AG04449 (cell line): Measurements from ENCODE around the gene SLC15A2.

Source experiments
- CTCF ChIA-PET: fragments of 350-600 bp; formaldehyde crosslinking; extraction: SDS; loops from one replicate; lab custom pipeline; 2021; ENCODE audit warnings: antibody characterized with exemption; lab: Yijun Ruan, JAX
- POLR2A ChIA-PET: fragments of 400-600, 350-600 bp; formaldehyde crosslinking; extraction: SDS; loops from one replicate; lab custom pipeline; 2020; ENCODE audit warnings: antibody characterized with exemption, inconsistent platforms; lab: Yijun Ruan, JAX
- DNase-seq: peaks from one replicate; pipeline ENCODE4 v3.0.0-alpha.2; 2010; ENCODE audit warnings: low read depth, low spot score
- H3K4me3 ChIP-seq: 2 replicates; pipeline ENCODE4 v1.5.1; 2011; ENCODE audit warnings: low read depth, mild to moderate bottlenecking, control low read depth, low read length
- CTCF ChIP-seq: IDR thresholded peaks from one replicate; pipeline ENCODE4 v1.5.1; 2011; ENCODE audit warnings: mild to moderate bottlenecking, moderate library complexity, low read length, control low read depth, inconsistent platforms; ENCODE audit not compliant: insufficient read depth; ENCODE audit errors: missing control alignments

Gene SLC15A2

GRCh38 chr3:121981473-121981872 lies 87.3 kb downstream of the SLC15A2 start:
- no peak for TF ChIP-seq CTCF
- ChIA-PET POLR2A (no interaction called here), CTCF (no interaction called here)
- DNase-seq, result no peak
- H3K4me3 ChIP-seq, result no peak overlapping the region

GRCh38 chr3:121985846-121986245 lies 91.6 kb downstream of the SLC15A2 start:
- ChIA-PET POLR2A (no interaction called here), CTCF (no interaction called here)
- no peak for TF ChIP-seq CTCF

GRCh38 chr3:121988146-121988545 lies 93.9 kb downstream of the SLC15A2 start:
- CTCF ChIA-PET, result no interaction called here

More at GRCh38 chr3:121985846-121986245, 91.6 kb downstream of the SLC15A2 start:
- DNase-seq, result no peak
- H3K4me3 ChIP-seq, result no peak overlapping the region

GRCh38 chr3:121989943-121990342 lies 95.7 kb downstream of the SLC15A2 start:
- TF ChIP-seq CTCF, result no peak
- no peak for DNase-seq
- ChIA-PET POLR2A (no interaction called here), CTCF (no interaction called here)
- H3K4me3 ChIP-seq, result no peak overlapping the region

More at GRCh38 chr3:121988146-121988545, 93.9 kb downstream of the SLC15A2 start:
- TF ChIP-seq CTCF, result no peak
- DNase-seq, result no peak
- POLR2A ChIA-PET, result no interaction called here
- H3K4me3 ChIP-seq, result no peak overlapping the region

GRCh38 chr3:121992601-121993560 lies 98.7 kb downstream of the SLC15A2 start:
- DNase-seq, result no peak
- no peak for TF ChIP-seq CTCF
- POLR2A ChIA-PET, result no interaction called here
- CTCF ChIA-PET, result no interaction called here
- H3K4me3 ChIP-seq, result no peak overlapping the region
